Kidney epithelial cell (primary cell): ENCODE results near the gene IL1RAPL1. TPM values are rescaled to one million over a fixed set of nuclear protein-coding genes. Genes with fewer than 3 reads are reported as not detected.

Experiments used
- DNase-seq: peaks from one replicate; pipeline ENCODE4 v3.0.0-alpha.2; 2010; ENCODE audit warnings: low read depth
- H3K27me3 ChIP-seq: 2 replicates; pipeline ENCODE4 v1.6.0; 2011; ENCODE audit warnings: low read length; ENCODE audit not compliant: control insufficient read depth, insufficient read depth
- H3K36me3 ChIP-seq: 2 replicates; pipeline ENCODE4 v1.5.1; 2011; ENCODE audit warnings: low read length; ENCODE audit not compliant: control insufficient read depth, insufficient read depth
- H3K4me3 ChIP-seq: 2 replicates; pipeline ENCODE4 v1.5.1; 2011; ENCODE audit warnings: low read depth, mild to moderate bottlenecking, control low read depth, low read length
- CTCF ChIP-seq: IDR thresholded peaks from 2 replicates; pipeline ENCODE4 v1.5.1; 2011; ENCODE audit warnings: mild to moderate bottlenecking, moderate library complexity, low read length, control low read depth, inconsistent platforms; ENCODE audit not compliant: insufficient read depth, poor library complexity, severe bottlenecking
- total RNA-seq: library from RNA; depleted of rRNA; stranded (reverse); fragments of >200 nt; gene quantifications from 2 replicates; pipeline ENCODE4 v1.2.3, GENCODE V29; 2015

The IL1RAPL1 gene
- total RNA-seq, 1 donor from 2014 or later: not detected

- Histone ChIP-seq H3K4me3 (no peak overlapping the region), H3K27me3 (no peaks in the 10 kb centered on the region), H3K36me3 (no peaks in the 10 kb centered on the region)
- no peak for DNase-seq
- TF ChIP-seq CTCF: no peak
These were observed 1303.5 kb downstream of the IL1RAPL1 start for GRCh38 chrX:29890646-29891200.

GRCh38 chrX:29902004-29902403, 1314.8 kb downstream of the IL1RAPL1 start:
- H3K27me3 ChIP-seq: no peaks in the 10 kb centered on the region
- TF ChIP-seq CTCF: no peak
- H3K36me3 ChIP-seq: no peaks in the 10 kb centered on the region
- no peak overlapping the region for H3K4me3 ChIP-seq
- no peak for DNase-seq

GRCh38 chrX:29903360-29903759, 1316.1 kb downstream of the IL1RAPL1 start:
- Histone ChIP-seq H3K36me3 (no peaks in the 10 kb centered on the region), H3K4me3 (no peak overlapping the region), H3K27me3 (no peaks in the 10 kb centered on the region)
- no peak for DNase-seq
- TF ChIP-seq CTCF: peak; percentile 37

GRCh38 chrX:29911673-29912072, 1324.4 kb downstream of the IL1RAPL1 start:
- no peaks in the 10 kb centered on the region for H3K27me3 ChIP-seq
- no peak for DNase-seq
- no peak for TF ChIP-seq CTCF
- H3K36me3 ChIP-seq: no peaks in the 10 kb centered on the region
- no peak overlapping the region for H3K4me3 ChIP-seq

GRCh38 chrX:29913647-29914046, 1326.4 kb downstream of the IL1RAPL1 start:
- Histone ChIP-seq H3K36me3 (no peaks in the 10 kb centered on the region), H3K27me3 (no peaks in the 10 kb centered on the region), H3K4me3 (no peak overlapping the region)
- no peak for TF ChIP-seq CTCF
- DNase-seq: no peak

- TF ChIP-seq CTCF: no peak
- no peaks in the 10 kb centered on the region for H3K36me3 ChIP-seq
- no peaks in the 10 kb centered on the region for H3K27me3 ChIP-seq
- no peak for DNase-seq
- H3K4me3 ChIP-seq: no peak overlapping the region
These were observed 1335.4 kb downstream of the IL1RAPL1 start for GRCh38 chrX:29922607-29923006.
